Kidney (tissue), 14 donors: ENCODE data around the gene FAM53B. TPM values are rescaled to one million over a fixed set of nuclear protein-coding genes. Genes with fewer than 3 reads are reported as not detected.

Experiments used
- DNase-seq, 5 donors: peaks; one replicate each; pipeline ENCODE4 v3.0.0-alpha.2; 2013 to 2020
- FAIRE-seq: peaks from 2 replicates; lab custom pipeline; 2012; peaks lifted over from hg19 to GRCh38; lab: Jason Lieb, UNC
- H3K27ac ChIP-seq, 2 donors: one replicate each; pipeline ENCODE4 v1.7.0; 2013; ENCODE audit warnings: low read depth in 2 of 2, low read length in 2 of 2, inconsistent platforms in 1 of 2
- H3K27me3 ChIP-seq: one replicate; pipeline ENCODE4 v1.7.1; 2013; ENCODE audit warnings: low read length, inconsistent platforms; ENCODE audit not compliant: control insufficient read depth, insufficient read depth
- H3K36me3 ChIP-seq, 3 donors: one replicate each; pipeline versions ENCODE4 v1.7.0 to v1.7.1; 2013; ENCODE audit warnings: low read length in 3 of 3, control low read depth in 1 of 3, inconsistent platforms in 1 of 3; ENCODE audit not compliant: insufficient read depth in 3 of 3, control insufficient read depth in 2 of 3
- H3K4me1 ChIP-seq, 3 donors: one replicate each; pipeline versions ENCODE4 v1.7.0 to v1.7.1; 2013; ENCODE audit warnings: low read length in 3 of 3, inconsistent platforms in 1 of 3, low read depth in 1 of 3; ENCODE audit not compliant: control insufficient read depth in 2 of 3, insufficient read depth in 2 of 3
- H3K4me3 ChIP-seq, 3 donors: one replicate each; pipeline versions ENCODE4 v1.7.0 to v1.8.1; 2013; ENCODE audit warnings: low read length in 3 of 3, control low read depth in 1 of 3, inconsistent platforms in 1 of 3
- H3K9ac ChIP-seq, 3 donors: one replicate each; pipeline versions ENCODE4 v1.7.0 to v1.7.1; 2013; ENCODE audit warnings: low read length in 3 of 3, control low read depth in 1 of 3, inconsistent platforms in 1 of 3
- H3K9me3 ChIP-seq, 3 donors: one replicate each; pipeline versions ENCODE4 v1.7.0 to v1.7.1; 2013; ENCODE audit warnings: low read length in 3 of 3, control low read depth in 1 of 3, inconsistent platforms in 1 of 3; ENCODE audit not compliant: control insufficient read depth in 2 of 3, insufficient read depth in 1 of 3
- CTCF ChIP-seq: IDR thresholded peaks from 3 replicates; pipeline ENCODE4 v1.5.1; 2012; ENCODE audit warnings: mild to moderate bottlenecking, moderate library complexity, borderline replicate concordance; ENCODE audit not compliant: insufficient read depth; ENCODE audit errors: extremely low read depth
- intact Hi-C: fragments of 100-400 bp; cut with DNase I; formaldehyde crosslinking; loops from one replicate; pipeline ENCODE4 v1.11.1; 2022
- polyA plus RNA-seq: library from polyadenylated mRNA; stranded (reverse); fragments of 350-450 nt; fragmentation: Illumina TruSeq; extraction: RNeasy Lipid Tissue Mini Kit (QIAGEN cat#74804); gene quantifications from one replicate; pipeline ENCODE4 v1.2.3, GENCODE V29; 2014; ENCODE audit warnings: low read depth, low replicate concordance; ENCODE audit not compliant: insufficient read depth
- total RNA-seq: library from RNA; stranded (reverse); fragmentation: NEBNext Ultra II Directional; extraction: Animal tissue kit (Norgen Biotek cat#: 25700); gene quantifications from one replicate; pipeline ENCODE4 v1.2.1, GENCODE V29; 2021
- donor health status: control.
- donor health status: control.
- donor health status: control.
- donor health status: control.
- donor health status: control.
- donor health status: DM: yes; HTN: yes; CAD: no.
- donor health status: Normal renal cell carcinoma (clear cell type).

FAM53B gene
- total and polyA plus RNA-seq, 2 donors from 2014 or later = 11.8 to 30.0 TPM

- FAIRE-seq (no peak), DNase-seq (no peak)
- no peak overlapping the region for H3K4me3 ChIP-seq
- no peak overlapping the region for H3K27ac ChIP-seq
- H3K9ac ChIP-seq = no peak overlapping the region
- intact Hi-C loops = no loop called here
- H3K9me3 ChIP-seq = no peaks in the 10 kb centered on the region
- H3K36me3 ChIP-seq = peaks cover 2 to 4% (median 2%) of the 10 kb centered on the region in 3 donors
- H3K4me1 ChIP-seq = peaks cover 0 to 67% (median 34%) of the 10 kb centered on the region in 3 donors
- H3K27me3 ChIP-seq = no peaks in the 10 kb centered on the region
- TF ChIP-seq CTCF = no peak
These were observed 99.9 kb downstream of the FAM53B start for GRCh38 chr10:124644236-124644635.

DNA sequence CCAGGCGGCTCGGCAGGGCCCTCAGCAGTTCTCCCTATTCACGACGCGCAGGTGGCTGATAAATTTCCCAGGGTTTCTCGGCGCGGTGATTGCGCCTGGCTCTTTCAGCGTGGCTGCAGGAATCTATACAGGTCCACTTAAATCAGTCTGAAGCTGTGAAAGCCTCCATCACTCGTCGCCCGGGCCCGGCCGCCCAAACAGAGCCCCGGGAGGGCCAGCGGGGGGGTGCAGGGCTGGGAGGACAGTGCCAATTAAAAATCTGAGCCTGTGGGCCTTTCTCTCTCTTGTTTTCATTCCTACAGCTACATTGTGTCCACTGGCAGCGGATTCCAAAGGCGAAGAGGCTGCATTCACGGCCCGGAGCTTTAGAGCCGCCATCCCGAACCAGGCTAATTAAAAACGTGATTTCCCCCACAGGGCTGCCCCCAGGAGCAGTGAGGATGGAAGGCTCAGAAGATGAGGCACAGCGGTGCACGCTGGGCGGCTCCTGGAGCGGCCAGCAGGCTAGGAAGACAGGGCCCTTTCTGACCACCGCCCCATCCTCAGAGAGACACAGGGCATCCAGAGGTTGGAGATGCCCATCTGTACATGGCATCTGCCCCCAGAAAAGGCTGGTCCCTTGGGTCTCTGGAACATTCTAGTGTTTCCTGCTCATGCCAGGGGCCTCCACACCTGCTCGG is 100.7 kb downstream of the FAM53B start:
- H3K27me3 ChIP-seq = no peaks in the 10 kb centered on the region

GRCh38 chr10:124642088-124642710 is 102.0 kb downstream of the FAM53B start:
- Histone ChIP-seq H3K9ac (no peak overlapping the region), H3K4me3 (no peak overlapping the region), H3K27ac (peak overlapping the region in 1 of 2 donors; percentile 20), H3K4me1 (peaks cover 0 to 47% (median 23%) of the 10 kb centered on the region in 3 donors), H3K36me3 (peaks cover 0 to 4% (median 0%) of the 10 kb centered on the region in 3 donors), H3K9me3 (no peaks in the 10 kb centered on the region), H3K27me3 (no peaks in the 10 kb centered on the region)
- no peak for TF ChIP-seq CTCF
- intact Hi-C loops = no loop called here
- FAIRE-seq (no peak), DNase-seq (peak in 1 of 5 donors; percentile 60)

More for the DNA sequence above, 100.7 kb downstream of the FAM53B start:
- Histone ChIP-seq H3K9me3 (no peaks in the 10 kb centered on the region), H3K4me1 (peaks cover 0 to 60% (median 26%) of the 10 kb centered on the region in 3 donors), H3K36me3 (peaks cover 2 to 4% (median 2%) of the 10 kb centered on the region in 3 donors), H3K9ac (no peak overlapping the region), H3K4me3 (no peak overlapping the region), H3K27ac (no peak overlapping the region)
- DNase-seq (peak in 1 of 5 donors; percentile 58), FAIRE-seq (no peak)
- intact Hi-C loops = no loop called here
- TF ChIP-seq CTCF = no peak
